ENCODE data around the gene VAMP1.

DNA sequence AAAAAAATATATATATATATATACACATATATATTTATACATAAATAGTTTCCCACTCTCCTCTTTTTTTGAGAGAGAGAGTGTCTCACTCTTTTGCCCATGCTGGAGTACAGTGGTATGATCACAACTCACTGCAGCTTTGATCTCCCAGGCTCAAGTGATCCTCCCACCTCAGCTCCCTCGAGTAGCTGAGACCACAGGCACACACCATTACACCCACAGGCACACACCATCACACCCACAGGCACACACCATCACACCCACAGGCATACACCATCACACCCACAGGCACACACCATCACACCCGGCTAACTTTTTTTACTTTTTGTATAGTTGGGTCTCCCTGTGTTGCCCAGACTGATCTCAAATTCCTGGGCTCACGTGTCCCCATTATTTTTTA, 49.7 kb upstream of the VAMP1 start:
- no peak for TF ChIP-seq ZEB2 (IDR thresholded peaks at IDR 0.05)
- no peak for TF ChIP-seq BCL6 (CRISPR knock-in tag; IDR thresholded peaks at IDR 0.05)
- no peak for TF ChIP-seq POU5F1 (IDR thresholded peaks at IDR 0.05; ENCODE audit: borderline replicate concordance, low read depth, low read length, partially characterized antibody)
- no peak for TF ChIP-seq POLR2H (tag; IDR thresholded peaks at IDR 0.05; ENCODE audit: low read depth)
- no peak for TF ChIP-seq ARNT (IDR thresholded peaks at IDR 0.05)
- TF ChIP-seq SMAD3 (CRISPR knock-in tag; conservative IDR thresholded peaks at IDR 0.05): no peak
- TF ChIP-seq, protein P1, sequence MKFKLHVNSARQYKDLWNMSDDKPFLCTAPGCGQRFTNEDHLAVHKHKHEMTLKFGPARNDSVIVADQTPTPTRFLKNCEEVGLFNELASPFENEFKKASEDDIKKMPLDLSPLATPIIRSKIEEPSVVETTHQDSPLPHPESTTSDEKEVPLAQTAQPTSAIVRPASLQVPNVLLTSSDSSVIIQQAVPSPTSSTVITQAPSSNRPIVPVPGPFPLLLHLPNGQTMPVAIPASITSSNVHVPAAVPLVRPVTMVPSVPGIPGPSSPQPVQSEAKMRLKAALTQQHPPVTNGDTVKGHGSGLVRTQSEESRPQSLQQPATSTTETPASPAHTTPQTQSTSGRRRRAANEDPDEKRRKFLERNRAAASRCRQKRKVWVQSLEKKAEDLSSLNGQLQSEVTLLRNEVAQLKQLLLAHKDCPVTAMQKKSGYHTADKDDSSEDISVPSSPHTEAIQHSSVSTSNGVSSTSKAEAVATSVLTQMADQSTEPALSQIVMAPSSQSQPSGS (CRISPR knock-in tag; IDR thresholded peaks at IDR 0.05): no peak
- no peak for TF ChIP-seq POLR2A (conservative IDR thresholded peaks at IDR 0.05)
